T1000 (cell line): ENCODE results near the gene FBN2.

Source experiments
- DNase-seq: peaks from one replicate; lab custom pipeline; 2025; ENCODE audit warnings: mixed read lengths; lab: John Stamatoyannopoulos, UW

FBN2 gene

GRCh38 chr5:128305341-128305740, 232.7 kb downstream of the FBN2 start:
- DNase-seq, result no peak

DNA sequence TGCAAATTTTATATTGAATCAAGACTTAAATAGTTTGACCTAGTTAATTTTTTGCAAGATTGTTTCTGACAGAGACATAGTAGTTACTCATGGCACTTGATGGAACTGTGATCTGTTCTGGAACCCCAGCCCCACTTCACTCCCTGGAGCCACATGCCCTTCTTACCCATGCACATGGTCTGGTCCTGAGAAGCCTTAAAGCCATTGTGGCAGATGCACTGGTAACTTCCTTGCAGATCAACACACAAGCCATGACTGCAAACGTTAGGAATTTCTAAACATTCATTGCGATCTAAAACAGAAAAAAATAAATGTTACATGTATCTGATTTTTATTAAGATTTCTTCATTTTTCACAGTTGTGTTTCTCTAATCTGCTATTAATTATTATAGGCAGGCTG, 233.3 kb downstream of the FBN2 start:
- no peak for DNase-seq

- DNase-seq, result no peak
These were observed 234.0 kb downstream of the FBN2 start for GRCh38 chr5:128304088-128304487.

DNA sequence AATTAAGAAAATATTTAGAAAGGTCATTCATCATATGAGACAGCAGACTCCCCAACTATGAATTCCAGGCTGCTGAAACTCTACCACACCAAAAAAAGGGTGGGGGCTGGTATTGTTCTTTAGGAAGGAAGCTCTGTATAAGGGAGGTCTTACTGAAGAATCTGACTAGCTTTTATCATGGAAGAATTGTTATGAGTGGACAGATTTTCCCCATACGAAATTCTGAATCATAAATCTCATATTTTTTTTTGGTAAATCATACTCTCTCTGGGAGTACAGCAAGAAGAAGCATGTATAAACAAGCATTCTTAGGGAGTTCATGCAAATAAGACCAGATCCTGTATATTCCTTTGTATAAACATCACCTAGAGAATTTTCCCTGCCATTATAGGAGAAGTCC, 234.5 kb downstream of the FBN2 start:
- DNase-seq, result no peak

GRCh38 chr5:128300181-128300580, 237.9 kb downstream of the FBN2 start:
- no peak for DNase-seq

DNA sequence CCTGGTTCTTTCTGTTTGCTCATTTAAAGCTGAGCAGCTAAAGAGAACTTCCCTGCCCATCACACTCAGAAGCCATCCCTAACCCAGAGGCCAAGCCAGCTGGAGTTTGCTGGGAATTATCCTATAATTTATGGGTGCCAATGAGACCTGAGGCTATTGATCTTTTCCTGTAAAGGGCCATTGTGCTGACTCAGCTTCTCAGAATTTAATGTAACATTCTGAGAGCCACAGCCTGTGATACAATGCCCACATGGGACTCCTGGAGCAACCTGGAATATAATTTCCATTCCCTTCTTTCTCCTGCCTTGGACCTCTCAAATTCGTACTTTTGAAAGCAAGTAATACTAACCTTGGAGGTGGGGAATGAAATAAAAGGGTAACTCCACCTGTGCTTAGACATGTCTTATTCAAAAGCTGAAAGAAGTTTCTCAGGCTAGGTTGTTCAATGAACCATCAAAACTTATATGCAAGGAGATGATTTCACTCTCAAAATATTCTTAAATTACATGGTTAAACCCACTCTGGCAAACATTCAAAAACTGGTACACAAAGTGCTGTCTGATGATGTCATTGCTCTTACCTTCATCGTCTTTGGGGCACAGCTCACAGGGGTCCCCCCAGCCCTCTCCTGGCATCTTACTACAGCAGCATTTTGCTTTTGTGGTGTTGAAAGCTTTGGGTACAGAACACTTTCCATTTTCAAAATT, 247.7 kb downstream of the FBN2 start:
- no peak for DNase-seq

- DNase-seq, result no peak
These were observed 250.3 kb downstream of the FBN2 start for GRCh38 chr5:128287740-128288139.

DNA sequence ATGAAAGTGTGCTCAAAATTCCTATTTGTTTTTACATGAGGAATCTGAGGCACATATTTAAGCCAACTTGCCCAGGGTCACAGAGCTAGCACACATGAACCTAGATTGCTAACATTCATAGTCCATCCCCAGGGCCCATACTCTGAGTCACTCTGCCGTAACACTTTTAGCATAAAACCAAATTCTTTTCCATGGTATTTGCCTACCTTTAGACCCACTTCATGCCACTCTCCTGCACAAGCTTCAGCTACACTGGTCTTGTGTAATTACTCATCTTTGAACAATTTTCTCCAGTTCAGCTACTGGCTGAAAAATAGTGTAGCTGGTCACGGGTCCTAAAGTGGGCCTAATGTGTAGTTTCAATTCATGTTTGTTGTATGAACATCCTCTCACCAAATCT, 253.8 kb downstream of the FBN2 start:
- no peak for DNase-seq

DNA sequence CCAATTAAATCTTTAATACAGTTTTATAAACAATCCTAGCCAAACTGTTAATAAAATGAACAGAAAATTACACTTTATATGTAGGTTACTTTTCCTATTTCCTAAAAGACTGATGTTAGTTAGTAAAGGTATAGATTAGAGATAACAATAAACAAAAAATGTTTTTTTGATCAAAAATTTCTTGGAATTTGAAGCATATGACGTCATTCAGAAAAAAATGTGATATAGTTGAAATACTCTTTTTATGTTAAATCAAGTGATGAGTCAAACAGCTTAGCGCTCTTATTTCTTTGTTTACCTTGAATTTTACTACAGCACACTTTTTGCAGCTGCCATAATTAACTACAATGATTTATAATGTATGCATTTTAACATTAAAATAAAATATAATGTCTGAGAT, 258.7 kb downstream of the FBN2 start:
- DNase-seq, result no peak

DNA sequence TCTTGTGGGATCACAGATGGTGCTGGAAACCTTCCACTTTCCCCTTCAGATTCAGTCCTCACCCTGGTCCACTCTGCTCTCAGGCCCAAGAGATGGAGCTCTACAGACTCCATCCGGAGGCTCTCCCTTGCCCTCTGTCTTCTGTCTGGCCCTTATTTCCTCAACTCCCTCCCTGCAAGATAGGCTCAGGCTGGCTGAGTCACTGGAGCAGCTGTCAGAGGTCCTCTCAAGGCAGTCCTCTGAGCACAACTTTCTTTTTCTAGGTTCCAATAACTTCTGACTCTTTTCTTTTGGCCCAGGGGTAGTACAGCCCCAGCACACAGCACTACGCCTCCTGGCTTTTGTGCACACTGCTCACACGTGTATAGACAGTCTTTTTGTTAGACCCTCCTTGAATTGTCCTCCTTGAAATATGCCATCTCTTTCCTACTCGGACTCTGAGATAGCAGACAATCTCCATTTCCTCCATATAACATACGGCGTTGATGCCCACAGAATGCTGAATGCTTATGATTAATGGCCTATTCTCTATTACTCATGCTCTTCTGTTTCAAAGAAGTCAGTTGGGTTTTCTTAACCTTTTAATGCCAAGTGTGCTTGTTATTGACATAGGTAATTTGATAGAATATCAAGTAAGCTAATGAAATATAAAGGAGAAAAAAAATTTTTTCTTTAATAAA, 261.4 kb downstream of the FBN2 start:
- DNase-seq, result no peak

- DNase-seq, result no peak
These were observed 263.6 kb downstream of the FBN2 start for GRCh38 chr5:128274441-128274840.

DNA sequence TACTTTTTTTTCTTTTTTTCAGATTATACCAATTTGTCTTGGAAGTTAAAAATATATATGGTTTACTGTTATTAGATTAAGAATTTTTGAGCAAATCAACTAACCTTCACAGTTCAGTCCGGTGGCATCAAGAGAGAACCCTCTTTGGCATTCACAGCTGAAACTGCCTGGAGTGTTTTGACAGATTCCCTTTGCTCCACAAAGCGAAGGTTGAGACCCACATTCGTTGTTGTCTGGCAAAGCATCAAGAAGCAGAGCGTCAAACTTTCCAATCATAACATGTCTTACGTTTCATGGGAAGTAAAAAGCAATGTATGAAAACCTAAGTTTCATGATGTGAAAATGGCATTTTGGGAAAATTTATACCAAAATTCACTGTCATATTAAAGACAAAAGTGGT, 264.3 kb downstream of the FBN2 start:
- no peak for DNase-seq

DNA sequence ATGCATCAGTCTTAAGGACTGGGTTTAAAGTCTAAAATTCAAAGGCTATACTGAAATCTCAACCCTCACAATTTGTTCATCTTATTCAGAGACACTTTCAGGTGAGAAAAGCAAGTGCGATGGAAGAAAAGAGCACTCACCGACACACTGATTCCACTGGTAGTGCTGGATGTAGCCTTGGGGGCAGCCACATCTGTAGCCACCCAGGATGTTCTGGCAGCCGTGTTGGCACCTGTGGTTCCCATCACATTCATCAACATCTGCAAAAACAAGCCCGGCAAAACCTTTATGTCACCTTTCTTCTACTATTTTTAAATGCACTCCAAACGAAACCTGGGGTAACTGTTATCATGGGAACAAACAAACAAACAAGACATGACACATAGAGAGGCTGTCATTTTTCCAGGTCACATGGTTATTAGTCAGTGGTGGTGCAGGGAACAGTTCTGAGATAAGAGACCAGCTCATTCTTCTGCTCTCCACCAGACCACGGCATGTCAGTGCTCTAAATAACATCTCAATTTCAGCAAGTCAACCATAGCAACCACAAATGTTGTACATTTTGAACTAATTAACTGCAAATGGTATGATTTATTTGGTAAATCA, 266.1 kb downstream of the FBN2 start:
- DNase-seq, result no peak

- DNase-seq, result no peak
These were observed 267.0 kb downstream of the FBN2 start for GRCh38 chr5:128271071-128271470.

DNA sequence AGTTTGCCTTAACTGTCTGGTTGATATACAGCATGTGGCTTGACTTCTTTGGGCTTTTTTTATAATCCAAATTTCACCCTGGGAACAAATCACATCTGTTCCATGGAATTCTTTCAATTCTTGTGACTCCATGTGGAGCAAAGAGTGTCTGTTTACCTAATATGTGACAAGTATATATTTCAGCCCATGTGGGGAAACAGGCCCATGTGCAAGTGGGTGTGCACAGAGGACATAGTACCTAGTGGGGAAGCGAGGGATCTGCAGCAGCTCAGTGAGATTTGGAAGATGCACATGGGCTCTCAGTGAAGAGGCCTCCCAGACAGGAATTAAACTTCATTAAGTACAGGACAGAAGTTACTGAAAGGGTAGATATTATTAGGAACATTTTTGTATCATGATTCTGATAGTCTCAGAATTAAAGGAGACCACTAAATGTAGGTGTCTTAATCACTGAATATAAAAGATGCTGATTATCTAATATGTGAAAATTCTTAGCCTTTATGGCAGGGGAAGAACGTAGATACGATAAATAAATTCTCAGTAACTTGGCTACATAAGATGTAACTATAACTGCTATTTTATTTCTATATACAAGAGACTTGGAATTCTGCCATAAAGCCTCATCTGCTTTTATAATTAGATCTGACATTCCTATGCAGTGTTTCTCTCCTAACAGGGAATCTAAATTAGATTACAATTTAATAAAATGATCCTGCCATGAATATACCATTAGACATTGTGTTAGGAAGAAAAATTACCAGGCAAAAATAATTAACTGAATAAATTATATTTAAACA, 273.3 kb downstream of the FBN2 start:
- DNase-seq, result no peak

GRCh38 chr5:128263357-128263756, 274.7 kb downstream of the FBN2 start:
- no peak for DNase-seq

- DNase-seq, result no peak
These were observed 275.1 kb downstream of the FBN2 start for GRCh38 chr5:128262911-128263310.

DNA sequence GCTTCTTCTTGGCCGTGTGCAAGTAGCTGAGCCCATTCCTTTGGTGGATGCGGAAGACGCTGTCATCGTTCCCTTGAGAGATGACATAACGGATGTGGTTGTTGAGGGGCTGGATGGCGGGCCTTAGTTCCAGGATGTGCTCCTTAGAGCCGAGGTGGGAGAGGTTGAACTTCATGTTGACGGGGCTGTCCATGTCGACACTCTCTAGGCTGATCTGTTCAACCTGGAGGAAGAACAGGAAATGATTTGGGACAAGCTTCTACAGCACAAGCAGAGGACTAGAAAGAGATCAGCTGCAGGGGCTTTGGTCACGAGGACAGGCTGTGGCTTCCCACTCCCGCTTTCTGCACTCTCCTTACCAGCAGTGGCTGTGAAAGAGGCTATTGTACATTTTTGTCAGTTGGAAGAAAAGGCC, 278.4 kb downstream of the FBN2 start:
- DNase-seq, result no peak

DNA sequence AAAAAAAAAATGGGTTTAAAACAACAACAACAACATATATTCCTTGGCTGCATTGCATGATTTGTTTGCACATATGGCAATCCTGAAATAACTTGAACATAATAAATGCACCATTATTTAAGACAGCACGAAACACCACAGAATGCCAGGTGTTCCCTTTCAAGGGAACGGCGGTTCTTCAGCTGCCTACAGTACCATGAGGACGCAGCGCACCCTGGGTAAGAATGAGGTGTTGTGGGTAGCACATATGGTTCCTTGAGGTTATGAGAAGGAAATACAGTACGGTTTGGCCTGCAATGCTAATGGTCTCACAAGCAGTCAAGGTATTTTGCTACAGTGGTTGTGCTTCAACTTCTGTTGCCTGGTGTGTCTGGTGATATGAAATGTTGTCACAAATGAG, 279.7 kb downstream of the FBN2 start:
- DNase-seq, result no peak

GRCh38 chr5:128257076-128257475, 281.0 kb downstream of the FBN2 start:
- no peak for DNase-seq

- no peak for DNase-seq
These were observed 283.3 kb downstream of the FBN2 start for GRCh38 chr5:128254789-128255188.

GRCh38 chr5:128253880-128254279, 284.2 kb downstream of the FBN2 start:
- no peak for DNase-seq

- DNase-seq, result no peak
These were observed 284.9 kb downstream of the FBN2 start for GRCh38 chr5:128253161-128253560.
